HEK293 (cell line): ENCODE measurements around the gene METAP1D.
A peak's percentile ranks its signal among the peaks of the same experiment; 100 is the strongest.

Experiments used
- CTCF ChIA-PET: fragments of 350-600 bp; formaldehyde crosslinking; extraction: SDS; loops from one replicate; lab custom pipeline; 2021; ENCODE audit warnings: antibody characterized with exemption; lab: Yijun Ruan, JAX
- POLR2A ChIA-PET: fragments of 300-600 bp; formaldehyde crosslinking; extraction: SDS; loops from one replicate; lab custom pipeline; 2020; ENCODE audit warnings: antibody characterized with exemption, inconsistent platforms; lab: Yijun Ruan, JAX
- H3K27ac ChIP-seq: fragments of 200-500 bp; sonication (Bioruptor generic); 2 replicates; pipeline ENCODE4 v1.5.1; 2014; ENCODE audit warnings: low read depth, low read length, control low read depth, inconsistent platforms; ENCODE audit errors: extremely low read depth
- H3K36me3 ChIP-seq, 2 experiments: fragments of 200-500 bp in 1 of 2; sonication (Bioruptor generic) in 1 of 2; 1 replicate in 1 of 2; 2 replicates in 1 of 2; pipeline ENCODE4 v1.5.1; 2014 to 2017; ENCODE audit warnings: inconsistent platforms in 2 of 2, low read length in 2 of 2; ENCODE audit not compliant: control insufficient read depth in 2 of 2, insufficient read depth in 1 of 2
- H3K4me1 ChIP-seq: fragments of 200-500 bp; sonication (Bioruptor generic); 2 replicates; pipeline ENCODE4 v1.5.1; 2014; ENCODE audit warnings: mild to moderate bottlenecking, low read length, inconsistent platforms; ENCODE audit not compliant: control insufficient read depth, insufficient read depth
- H3K4me3 ChIP-seq: 2 replicates; pipeline ENCODE4 v1.5.1; 2011; ENCODE audit warnings: low read depth, mild to moderate bottlenecking, control low read depth, low read length, moderate library complexity
- H3K9me3 ChIP-seq: fragments of 200-500 bp; sonication (Bioruptor generic); 2 replicates; pipeline ENCODE4 v1.5.1; 2014; ENCODE audit warnings: low read depth, low read length, inconsistent platforms; ENCODE audit not compliant: control insufficient read depth, insufficient read depth
- BCL11A ChIP-seq: fragments of 450-650 bp; formaldehyde crosslinking; IDR thresholded peaks from 2 replicates; pipeline ENCODE4 v1.5.1; 2016; ENCODE audit warnings: low read depth, missing biosample characterization, missing genetic modification characterization
- KLF8 ChIP-seq: fragments of 450-650 bp; formaldehyde crosslinking; IDR thresholded peaks from 2 replicates; pipeline ENCODE4 v1.5.1; 2016; ENCODE audit warnings: missing biosample characterization, missing genetic modification characterization
- PATZ1 ChIP-seq: fragments of 450-650 bp; formaldehyde crosslinking; IDR thresholded peaks from 2 replicates; pipeline ENCODE4 v1.5.1; 2016; ENCODE audit warnings: missing biosample characterization, missing genetic modification characterization
- ZBTB10 ChIP-seq: fragments of 450-650 bp; formaldehyde crosslinking; IDR thresholded peaks from 2 replicates; pipeline ENCODE4 v1.5.1; 2016; ENCODE audit warnings: missing biosample characterization, missing genetic modification characterization
- ZBTB20 ChIP-seq: fragments of 450-650 bp; formaldehyde crosslinking; IDR thresholded peaks from 2 replicates; pipeline ENCODE4 v1.5.1; 2016; ENCODE audit warnings: missing biosample characterization, missing genetic modification characterization
- ZBTB7A ChIP-seq: fragments of 450-650 bp; formaldehyde crosslinking; IDR thresholded peaks from 2 replicates; pipeline ENCODE4 v1.5.1; 2016; ENCODE audit warnings: low read depth, missing biosample characterization, missing genetic modification characterization
- ZBTB8A ChIP-seq: fragments of 450-650 bp; formaldehyde crosslinking; IDR thresholded peaks from 2 replicates; pipeline ENCODE4 v1.5.1; 2016; ENCODE audit warnings: missing biosample characterization, missing genetic modification characterization
- ZEB2 ChIP-seq: fragments of 450-650 bp; formaldehyde crosslinking; IDR thresholded peaks from 2 replicates; pipeline ENCODE4 v1.5.1; 2016; ENCODE audit warnings: missing biosample characterization, missing genetic modification characterization
- ZNF132 ChIP-seq: fragments of 450-650 bp; formaldehyde crosslinking; IDR thresholded peaks from 2 replicates; pipeline ENCODE4 v1.5.1; 2017; ENCODE audit warnings: missing biosample characterization, missing genetic modification characterization, borderline replicate concordance
- ZNF214 ChIP-seq: fragments of 450-650 bp; formaldehyde crosslinking; IDR thresholded peaks from 2 replicates; pipeline ENCODE4 v1.5.1; 2017; ENCODE audit warnings: missing biosample characterization, mild to moderate bottlenecking, missing genetic modification characterization, borderline replicate concordance
- ZNF223 ChIP-seq: fragments of 450-650 bp; formaldehyde crosslinking; IDR thresholded peaks from 2 replicates; pipeline ENCODE4 v1.5.1; 2016; ENCODE audit warnings: missing biosample characterization, missing genetic modification characterization
- ZNF239 ChIP-seq: fragments of 450-650 bp; formaldehyde crosslinking; IDR thresholded peaks from 2 replicates; pipeline ENCODE4 v1.5.1; 2016; ENCODE audit warnings: missing biosample characterization, missing genetic modification characterization
- ZNF501 ChIP-seq: fragments of 450-650 bp; formaldehyde crosslinking; IDR thresholded peaks from 2 replicates; pipeline ENCODE4 v1.5.1; 2016; ENCODE audit warnings: missing biosample characterization, missing genetic modification characterization
- ZNF585B ChIP-seq: fragments of 450-650 bp; formaldehyde crosslinking; IDR thresholded peaks from 2 replicates; pipeline ENCODE4 v1.5.1; 2016; ENCODE audit warnings: missing biosample characterization, missing genetic modification characterization
- TF ChIP-seq, protein P1 (sequence below): fragments of 450-650 bp; formaldehyde crosslinking; IDR thresholded peaks from 2 replicates; pipeline ENCODE4 v1.5.1; 2016; ENCODE audit warnings: missing biosample characterization, missing genetic modification characterization
- TF ChIP-seq, protein P2 (sequence below): fragments of 450-650 bp; formaldehyde crosslinking; optimal IDR thresholded peaks from 2 replicates; pipeline ENCODE3; 2016; ENCODE audit warnings: missing biosample characterization, mild to moderate bottlenecking, missing genetic modification characterization
- TF ChIP-seq, protein P3 (sequence below): fragments of 450-650 bp; formaldehyde crosslinking; IDR thresholded peaks from 2 replicates; pipeline ENCODE4 v1.5.1; 2016; ENCODE audit warnings: missing biosample characterization, missing genetic modification characterization, low read depth

The METAP1D gene

GRCh38 chr2:172099472-172100079 lies 99.8 kb downstream of the METAP1D start (continued):
- TF ChIP-seq, protein P1, sequence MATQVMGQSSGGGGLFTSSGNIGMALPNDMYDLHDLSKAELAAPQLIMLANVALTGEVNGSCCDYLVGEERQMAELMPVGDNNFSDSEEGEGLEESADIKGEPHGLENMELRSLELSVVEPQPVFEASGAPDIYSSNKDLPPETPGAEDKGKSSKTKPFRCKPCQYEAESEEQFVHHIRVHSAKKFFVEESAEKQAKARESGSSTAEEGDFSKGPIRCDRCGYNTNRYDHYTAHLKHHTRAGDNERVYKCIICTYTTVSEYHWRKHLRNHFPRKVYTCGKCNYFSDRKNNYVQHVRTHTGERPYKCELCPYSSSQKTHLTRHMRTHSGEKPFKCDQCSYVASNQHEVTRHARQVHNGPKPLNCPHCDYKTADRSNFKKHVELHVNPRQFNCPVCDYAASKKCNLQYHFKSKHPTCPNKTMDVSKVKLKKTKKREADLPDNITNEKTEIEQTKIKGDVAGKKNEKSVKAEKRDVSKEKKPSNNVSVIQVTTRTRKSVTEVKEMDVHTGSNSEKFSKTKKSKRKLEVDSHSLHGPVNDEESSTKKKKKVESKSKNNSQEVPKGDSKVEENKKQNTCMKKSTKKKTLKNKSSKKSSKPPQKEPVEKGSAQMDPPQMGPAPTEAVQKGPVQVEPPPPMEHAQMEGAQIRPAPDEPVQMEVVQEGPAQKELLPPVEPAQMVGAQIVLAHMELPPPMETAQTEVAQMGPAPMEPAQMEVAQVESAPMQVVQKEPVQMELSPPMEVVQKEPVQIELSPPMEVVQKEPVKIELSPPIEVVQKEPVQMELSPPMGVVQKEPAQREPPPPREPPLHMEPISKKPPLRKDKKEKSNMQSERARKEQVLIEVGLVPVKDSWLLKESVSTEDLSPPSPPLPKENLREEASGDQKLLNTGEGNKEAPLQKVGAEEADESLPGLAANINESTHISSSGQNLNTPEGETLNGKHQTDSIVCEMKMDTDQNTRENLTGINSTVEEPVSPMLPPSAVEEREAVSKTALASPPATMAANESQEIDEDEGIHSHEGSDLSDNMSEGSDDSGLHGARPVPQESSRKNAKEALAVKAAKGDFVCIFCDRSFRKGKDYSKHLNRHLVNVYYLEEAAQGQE, result no peak

- Histone ChIP-seq H3K4me1 (peaks cover 19% of the 10 kb centered on the region), H3K27ac (peak overlapping the region; percentile 99)
- no peak for TF ChIP-seq ZNF239
- TF ChIP-seq, protein P2, sequence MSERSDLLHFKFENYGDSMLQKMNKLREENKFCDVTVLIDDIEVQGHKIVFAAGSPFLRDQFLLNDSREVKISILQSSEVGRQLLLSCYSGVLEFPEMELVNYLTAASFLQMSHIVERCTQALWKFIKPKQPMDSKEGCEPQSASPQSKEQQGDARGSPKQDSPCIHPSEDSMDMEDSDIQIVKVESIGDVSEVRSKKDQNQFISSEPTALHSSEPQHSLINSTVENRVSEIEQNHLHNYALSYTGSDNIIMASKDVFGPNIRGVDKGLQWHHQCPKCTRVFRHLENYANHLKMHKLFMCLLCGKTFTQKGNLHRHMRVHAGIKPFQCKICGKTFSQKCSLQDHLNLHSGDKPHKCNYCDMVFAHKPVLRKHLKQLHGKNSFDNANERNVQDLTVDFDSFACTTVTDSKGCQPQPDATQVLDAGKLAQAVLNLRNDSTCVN (tag by site-specific recombination), result peak; percentile 66
- TF ChIP-seq ZBTB8A (tag by site-specific recombination), result peak; percentile 77
- TF ChIP-seq ZBTB20 (tag by site-specific recombination), result peak; percentile 99
- no peak for TF ChIP-seq ZNF585B (tag by site-specific recombination)
- TF ChIP-seq PATZ1, result 0 out of 2 replicates have a peak, but pooled peaks have one; percentile 47
- TF ChIP-seq BCL11A, result 0 out of 2 replicates have a peak, but pooled peaks have one; percentile 11
- no peak for TF ChIP-seq KLF8 (tag by site-specific recombination)
- no peak for TF ChIP-seq ZNF132
- TF ChIP-seq ZNF223 (tag by site-specific recombination), result 0 out of 2 replicates have a peak, but pooled peaks have one; percentile 49
- TF ChIP-seq ZBTB7A (tag by site-specific recombination), result 0 out of 2 replicates have a peak, but pooled peaks have one; percentile 24
- TF ChIP-seq ZNF501 (tag by site-specific recombination), result no peak
- TF ChIP-seq ZEB2 (tag by site-specific recombination), result 0 out of 2 replicates have a peak, but pooled peaks have one; percentile 15
- peak; percentile 45; the same call in 1 of the 2 replicates for TF ChIP-seq ZBTB10 (tag by site-specific recombination)
- no peak for TF ChIP-seq ZNF214 (tag by site-specific recombination)
- TF ChIP-seq, protein P3, sequence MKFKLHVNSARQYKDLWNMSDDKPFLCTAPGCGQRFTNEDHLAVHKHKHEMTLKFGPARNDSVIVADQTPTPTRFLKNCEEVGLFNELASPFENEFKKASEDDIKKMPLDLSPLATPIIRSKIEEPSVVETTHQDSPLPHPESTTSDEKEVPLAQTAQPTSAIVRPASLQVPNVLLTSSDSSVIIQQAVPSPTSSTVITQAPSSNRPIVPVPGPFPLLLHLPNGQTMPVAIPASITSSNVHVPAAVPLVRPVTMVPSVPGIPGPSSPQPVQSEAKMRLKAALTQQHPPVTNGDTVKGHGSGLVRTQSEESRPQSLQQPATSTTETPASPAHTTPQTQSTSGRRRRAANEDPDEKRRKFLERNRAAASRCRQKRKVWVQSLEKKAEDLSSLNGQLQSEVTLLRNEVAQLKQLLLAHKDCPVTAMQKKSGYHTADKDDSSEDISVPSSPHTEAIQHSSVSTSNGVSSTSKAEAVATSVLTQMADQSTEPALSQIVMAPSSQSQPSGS (tag by site-specific recombination), result no peak
Observed at GRCh38 chr2:172100080-172100934, 100.6 kb downstream of the METAP1D start.

More at GRCh38 chr2:172100080-172100934, 100.6 kb downstream of the METAP1D start:
- ChIA-PET POLR2A (interaction anchor here (1.2 to 8.7 kb wide), 4 partner anchors 16 to 178 kb away, joined by 3 to 147 read pairs (median 42); partner anchors contain the start of genes DLX1 and HAT1), CTCF (interaction anchor here (0.5 to 1.4 kb wide), 4 partner anchors 53 to 418 kb away, joined by 3 to 6 read pairs (median 4); no protein-coding TSS in a partner anchor)
- Histone ChIP-seq H3K9me3 (no peaks in the 10 kb centered on the region), H3K4me3 (peak overlapping the region; percentile 67), H3K36me3 (peaks cover 0 to 22% of the 10 kb centered on the region in 2 experiments; a peak in 1 of 3 replicates)
